BE2C (cell line): ENCODE measurements around the gene BICD2.

Experiments
- DNase-seq: peaks from one replicate; pipeline ENCODE4 v3.0.0-alpha.2; 2020
- H3K27me3 ChIP-seq: fragments of 250-450 bp; sonication (Bioruptor Pico); 2 replicates; pipeline ENCODE4 v1.5.1; 2020; ENCODE audit warnings: mild to moderate bottlenecking
- H3K36me3 ChIP-seq: fragments of 250-450 bp; sonication (Bioruptor Pico); 2 replicates; pipeline ENCODE4 v1.5.1; 2020; ENCODE audit warnings: mild to moderate bottlenecking
- H3K4me1 ChIP-seq: fragments of 250-450 bp; sonication (Bioruptor Pico); 2 replicates; pipeline ENCODE4 v1.5.1; 2020
- H3K4me3 ChIP-seq: 2 replicates; pipeline ENCODE4 v1.5.1; 2011; ENCODE audit warnings: low read depth, low read length
- H3K9me3 ChIP-seq: fragments of 250-450 bp; sonication (Bioruptor Pico); 2 replicates; pipeline ENCODE4 v1.5.1; 2020
- TF ChIP-seq, protein P1 (sequence below): IDR thresholded peaks from 2 replicates; pipeline ENCODE4 v1.5.1; 2012; ENCODE audit warnings: mild to moderate bottlenecking, low read depth, low read length

Gene BICD2

DNA sequence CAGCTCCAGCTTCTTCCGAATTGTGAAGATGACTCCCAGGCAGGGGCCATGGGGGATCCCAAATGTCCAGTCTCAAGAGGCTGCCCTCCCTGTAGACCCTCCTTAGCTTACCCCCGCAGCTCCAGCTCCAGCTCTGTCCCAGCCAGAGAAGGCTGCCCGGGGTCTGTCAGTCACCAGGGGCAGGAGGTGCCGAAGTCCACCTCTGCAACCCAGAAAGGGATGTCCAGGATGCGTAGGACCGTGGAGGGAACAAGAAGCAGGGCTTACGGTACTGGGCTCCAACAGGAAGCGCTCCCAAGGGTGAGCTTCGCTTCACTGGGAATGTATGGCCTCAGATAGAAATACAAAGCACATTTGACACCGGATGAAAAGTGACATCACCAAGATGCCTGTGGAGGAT, 100.7 kb downstream of the BICD2 start:
- no peak overlapping the region for H3K4me3 ChIP-seq
- H3K4me1 ChIP-seq = no peaks in the 10 kb centered on the region
- H3K27me3 ChIP-seq = no peaks in the 10 kb centered on the region
- no peak for DNase-seq
- H3K9me3 ChIP-seq = no peaks in the 10 kb centered on the region
- H3K36me3 ChIP-seq = no peaks in the 10 kb centered on the region; the same call in 1 of the 2 replicates
- TF ChIP-seq, protein P1, sequence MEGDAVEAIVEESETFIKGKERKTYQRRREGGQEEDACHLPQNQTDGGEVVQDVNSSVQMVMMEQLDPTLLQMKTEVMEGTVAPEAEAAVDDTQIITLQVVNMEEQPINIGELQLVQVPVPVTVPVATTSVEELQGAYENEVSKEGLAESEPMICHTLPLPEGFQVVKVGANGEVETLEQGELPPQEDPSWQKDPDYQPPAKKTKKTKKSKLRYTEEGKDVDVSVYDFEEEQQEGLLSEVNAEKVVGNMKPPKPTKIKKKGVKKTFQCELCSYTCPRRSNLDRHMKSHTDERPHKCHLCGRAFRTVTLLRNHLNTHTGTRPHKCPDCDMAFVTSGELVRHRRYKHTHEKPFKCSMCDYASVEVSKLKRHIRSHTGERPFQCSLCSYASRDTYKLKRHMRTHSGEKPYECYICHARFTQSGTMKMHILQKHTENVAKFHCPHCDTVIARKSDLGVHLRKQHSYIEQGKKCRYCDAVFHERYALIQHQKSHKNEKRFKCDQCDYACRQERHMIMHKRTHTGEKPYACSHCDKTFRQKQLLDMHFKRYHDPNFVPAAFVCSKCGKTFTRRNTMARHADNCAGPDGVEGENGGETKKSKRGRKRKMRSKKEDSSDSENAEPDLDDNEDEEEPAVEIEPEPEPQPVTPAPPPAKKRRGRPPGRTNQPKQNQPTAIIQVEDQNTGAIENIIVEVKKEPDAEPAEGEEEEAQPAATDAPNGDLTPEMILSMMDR = no peak

GRCh38 chr9:92663126-92663525, 101.5 kb downstream of the BICD2 start:
- H3K9me3 ChIP-seq = no peaks in the 10 kb centered on the region
- TF ChIP-seq, protein P1 = no peak
- no peaks in the 10 kb centered on the region for H3K4me1 ChIP-seq
- DNase-seq = no peak
- no peaks in the 10 kb centered on the region for H3K27me3 ChIP-seq
- H3K36me3 ChIP-seq = no peaks in the 10 kb centered on the region; the same call in 1 of the 2 replicates
- H3K4me3 ChIP-seq = no peak overlapping the region

DNA sequence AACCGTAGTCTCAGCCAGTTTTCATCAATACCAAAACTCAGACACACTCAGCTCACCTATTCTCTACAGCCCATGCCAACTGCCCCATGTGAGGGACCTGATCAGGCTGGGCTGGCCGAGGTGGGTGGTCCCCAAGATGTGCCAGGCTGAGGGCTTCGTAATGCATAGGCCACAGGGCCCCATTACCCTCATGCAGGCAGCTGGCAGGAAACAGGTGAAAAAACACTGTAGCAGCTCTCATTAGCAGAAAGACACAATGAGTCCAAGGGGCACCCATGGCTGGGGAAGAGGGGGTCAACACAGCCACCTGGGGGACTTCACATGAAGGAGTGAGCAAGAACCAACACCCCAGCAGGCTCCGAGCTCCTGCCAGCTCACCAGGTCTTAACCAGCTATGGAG, 102.9 kb downstream of the BICD2 start:
- H3K4me3 ChIP-seq = no peak overlapping the region
- DNase-seq = no peak
- H3K27me3 ChIP-seq = no peaks in the 10 kb centered on the region
- no peaks in the 10 kb centered on the region; the same call in 1 of the 2 replicates for H3K36me3 ChIP-seq
- TF ChIP-seq, protein P1 = no peak
- no peaks in the 10 kb centered on the region for H3K9me3 ChIP-seq
- no peaks in the 10 kb centered on the region for H3K4me1 ChIP-seq
